H9 (cell line): ENCODE results near the gene RCSD1. TPM values are rescaled to one million over a fixed set of nuclear protein-coding genes. Genes with fewer than 3 reads are reported as not detected.

Experiments
- DNase-seq: peaks from one replicate; pipeline ENCODE4 v3.0.0-alpha.2; 2017
- H2AFZ ChIP-seq: one replicate; pipeline ENCODE4 v1.6.1; 2013; ENCODE audit warnings: mild to moderate bottlenecking, low read length, control low read depth, moderate library complexity
- H2AK5ac ChIP-seq: 2 replicates; pipeline ENCODE4 v1.6.1; 2013; ENCODE audit warnings: low read length, control low read depth, mixed read lengths; ENCODE audit not compliant: insufficient read length
- H2BK120ac ChIP-seq: one replicate; pipeline ENCODE4 v1.6.1; 2013; ENCODE audit warnings: low read depth, mild to moderate bottlenecking, low read length, control low read depth, inconsistent platforms; ENCODE audit not compliant: poor library complexity, severe bottlenecking
- H2BK12ac ChIP-seq: 2 replicates; pipeline ENCODE4 v1.6.1; 2013; ENCODE audit warnings: low read length, control low read depth, mixed read lengths, low read depth; ENCODE audit not compliant: insufficient read length
- H2BK15ac ChIP-seq: 2 replicates; pipeline ENCODE4 v1.6.1; 2013; ENCODE audit warnings: low read depth, low read length, control low read depth
- H2BK20ac ChIP-seq: one replicate; pipeline ENCODE4 v1.6.1; 2013; ENCODE audit warnings: low read depth, mild to moderate bottlenecking, low read length, control low read depth, inconsistent platforms; ENCODE audit not compliant: poor library complexity, severe bottlenecking
- H2BK5ac ChIP-seq: 2 replicates; pipeline ENCODE4 v1.6.1; 2013; ENCODE audit warnings: low read length, control low read depth, mixed read lengths; ENCODE audit not compliant: insufficient read length
- H3K14ac ChIP-seq: 2 replicates; pipeline ENCODE4 v1.6.1; 2013; ENCODE audit warnings: low read length, control low read depth; ENCODE audit not compliant: insufficient read depth
- H3K18ac ChIP-seq: 2 replicates; pipeline ENCODE4 v1.6.1; 2013; ENCODE audit warnings: low read depth, mild to moderate bottlenecking, mixed read lengths, low read length, control low read depth; ENCODE audit not compliant: insufficient read length
- H3K23ac ChIP-seq: 2 replicates; pipeline ENCODE4 v1.6.1; 2013; ENCODE audit warnings: low read length, control low read depth, mixed read lengths, low read depth; ENCODE audit not compliant: insufficient read length
- H3K23me2 ChIP-seq: 2 replicates; pipeline ENCODE4 v1.6.1; 2013; ENCODE audit warnings: low read depth, mild to moderate bottlenecking, mixed read lengths, low read length, control low read depth; ENCODE audit not compliant: insufficient read length, poor library complexity, severe bottlenecking
- H3K27ac ChIP-seq: 2 replicates; pipeline ENCODE4 v1.5.1; 2013; ENCODE audit warnings: low read length, control low read depth, mixed read lengths, low read depth; ENCODE audit not compliant: insufficient read length
- H3K27me3 ChIP-seq: 2 replicates; pipeline ENCODE4 v1.6.1; 2013; ENCODE audit warnings: low read length, control low read depth, inconsistent platforms; ENCODE audit not compliant: insufficient read depth
- H3K4ac ChIP-seq: 2 replicates; pipeline ENCODE4 v1.6.1; 2013; ENCODE audit warnings: low read depth, mild to moderate bottlenecking, control low read depth, inconsistent platforms, low read length, moderate library complexity
- H3K4me1 ChIP-seq: 2 replicates; pipeline ENCODE4 v1.6.1; 2013; ENCODE audit warnings: low read length, control low read depth, inconsistent platforms; ENCODE audit not compliant: insufficient read depth
- H3K4me2 ChIP-seq: 2 replicates; pipeline ENCODE4 v1.6.1; 2013; ENCODE audit warnings: low read length, control low read depth, mixed read lengths; ENCODE audit not compliant: insufficient read length, insufficient read depth
- H3K56ac ChIP-seq: 2 replicates; pipeline ENCODE4 v1.6.1; 2013; ENCODE audit warnings: low read depth, mild to moderate bottlenecking, mixed read lengths, low read length, control low read depth; ENCODE audit not compliant: insufficient read length
- H3K79me1 ChIP-seq: 2 replicates; pipeline ENCODE4 v1.6.1; 2013; ENCODE audit warnings: low read depth, mild to moderate bottlenecking, moderate library complexity, low read length, control low read depth, inconsistent platforms; ENCODE audit not compliant: insufficient read depth, poor library complexity, severe bottlenecking
- H3K79me2 ChIP-seq: 2 replicates; pipeline ENCODE4 v1.6.1; 2013; ENCODE audit warnings: low read length, control low read depth, inconsistent platforms; ENCODE audit not compliant: insufficient read depth
- H3K9ac ChIP-seq: 2 replicates; pipeline ENCODE4 v1.6.1; 2013; ENCODE audit warnings: low read length, control low read depth, mixed read lengths; ENCODE audit not compliant: insufficient read length; ENCODE audit errors: extremely low read depth
- H3K9me3 ChIP-seq: one replicate; pipeline ENCODE4 v1.6.1; 2013; ENCODE audit warnings: low read depth, low read length, inconsistent platforms; ENCODE audit not compliant: control insufficient read depth
- H3T11ph ChIP-seq: one replicate; pipeline ENCODE4 v1.6.1; 2013; ENCODE audit warnings: mild to moderate bottlenecking, low read length, control low read depth, inconsistent platforms
- H4K20me1 ChIP-seq: one replicate; pipeline ENCODE4 v1.6.1; 2013; ENCODE audit not compliant: control insufficient read depth, insufficient read length, insufficient read depth
- H4K5ac ChIP-seq: 2 replicates; pipeline ENCODE4 v1.6.1; 2013; ENCODE audit warnings: low read depth, mild to moderate bottlenecking, mixed read lengths, low read length, control low read depth; ENCODE audit not compliant: insufficient read length
- H4K8ac ChIP-seq: replicated peaks from 2 replicates; pipeline ENCODE4 v1.6.1; 2013; ENCODE audit warnings: low read length, control low read depth, mixed read lengths, low read depth; ENCODE audit not compliant: insufficient read length
- H4K91ac ChIP-seq: 2 replicates; pipeline ENCODE4 v1.6.1; 2013; ENCODE audit warnings: low read depth, mild to moderate bottlenecking, moderate library complexity, mixed read lengths, low read length, control low read depth; ENCODE audit not compliant: insufficient read length
- H3K27ac Mint-ChIP-seq, 3 experiments: 2 replicates in 2 of 3; 3 replicates in 1 of 3; pipeline ENCODE4 v1.8.0; 2020 to 2021; ENCODE audit warnings: mixed read lengths in 3 of 3, mild to moderate bottlenecking in 1 of 3, moderate library complexity in 1 of 3
- H3K27me3 Mint-ChIP-seq: 2 replicates; pipeline ENCODE4 v1.8.0; 2021; ENCODE audit warnings: low read depth, mild to moderate bottlenecking, moderate library complexity, mixed read lengths
- H3K36me3 Mint-ChIP-seq, 3 experiments: 2 replicates in 2 of 3; 3 replicates in 1 of 3; pipeline ENCODE4 v1.8.0; 2020 to 2021; ENCODE audit warnings: low read depth in 3 of 3, mixed read lengths in 3 of 3; ENCODE audit not compliant: insufficient read depth in 1 of 3
- H3K4me1 Mint-ChIP-seq, 2 experiments: 2 replicates each; pipeline ENCODE4 v1.8.0; 2020; ENCODE audit warnings: mixed read lengths in 2 of 2
- H3K4me3 Mint-ChIP-seq, 2 experiments: 2 replicates in 1 of 2; 3 replicates in 1 of 2; pipeline ENCODE4 v1.8.0; 2020 to 2021; ENCODE audit warnings: mild to moderate bottlenecking in 2 of 2, mixed read lengths in 2 of 2, moderate library complexity in 1 of 2
- H3K9me3 Mint-ChIP-seq, 2 experiments: 2 replicates in 1 of 2; 3 replicates in 1 of 2; pipeline ENCODE4 v1.8.0; 2020; ENCODE audit warnings: mild to moderate bottlenecking in 2 of 2, mixed read lengths in 2 of 2, moderate library complexity in 1 of 2
- CTCF ChIP-seq: fragments of 200-600 bp; sonication (generic); conservative IDR thresholded peaks from 3 replicates; pipeline ENCODE4 v1.8.0; 2021; ENCODE audit warnings: antibody characterized with exemption, mild to moderate bottlenecking
- WGBS: extraction: QIAGEN DNeasy Blood & Tissue Kit; methylation state at CpG from one replicate; pipeline ENCODE4 v1.1.7; 2013; ENCODE audit warnings: missing lambda C conversion rate, low lambda C conversion rate, mixed read lengths; ENCODE audit not compliant: insufficient read length; ENCODE audit errors: extremely low coverage; 5-methylcytosine and 5-hydroxymethylcytosine counted together
- total RNA-seq: library from RNA; stranded (reverse); gene quantifications from 2 replicates; pipeline ENCODE4 v1.2.1, GENCODE V29; 2021

The RCSD1 gene
- total RNA-seq, 1 experiment from 2014 or later: 0.13 TPM

DNA sequence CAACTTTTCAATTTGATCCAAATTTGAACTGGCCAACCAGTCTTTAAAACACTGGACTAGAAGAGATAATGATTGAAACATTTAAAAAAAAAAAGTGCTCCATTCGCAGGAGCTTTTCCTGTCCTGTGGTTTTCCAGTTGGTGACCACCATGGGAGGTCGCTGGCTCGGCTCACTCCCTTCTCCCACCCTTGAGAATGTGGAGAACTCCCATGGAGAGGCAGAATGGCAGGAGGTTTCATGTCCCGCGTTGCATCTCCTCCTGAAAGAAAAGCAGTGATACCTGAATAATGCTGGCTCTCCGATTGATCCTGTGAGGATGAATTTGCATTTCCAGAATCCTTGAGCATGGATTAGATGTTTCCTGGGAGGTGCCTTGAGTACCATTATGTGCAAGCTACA is 75.2 kb downstream of the RCSD1 start:
- no peak for TF ChIP-seq CTCF
- Histone ChIP-seq H3K4ac (no peak overlapping the region), H2BK20ac (no peak overlapping the region), H3K4me1 (peaks cover 9% of the 10 kb centered on the region), H3K79me2 (no peaks in the 10 kb centered on the region), H3K27me3 (no peaks in the 10 kb centered on the region), H3K23ac (no peak overlapping the region), H3K14ac (no peak overlapping the region), H4K5ac (no peak overlapping the region), H3K56ac (no peak overlapping the region), H2BK12ac (no peak overlapping the region), H2BK15ac (no peak overlapping the region), H3K23me2 (no peaks in the 10 kb centered on the region), H3T11ph (no peak overlapping the region), H3K18ac (no peak overlapping the region), H4K91ac (no peak overlapping the region), H2BK120ac (no peak overlapping the region), H4K20me1 (no peaks in the 10 kb centered on the region), H3K79me1 (no peaks in the 10 kb centered on the region), H4K8ac (no peak overlapping the region), H3K9ac (no peak overlapping the region), H3K9me3 (no peaks in the 10 kb centered on the region), H2AFZ (no peak overlapping the region), H2AK5ac (no peak overlapping the region), H3K27ac (no peak overlapping the region), H3K4me2 (peak overlapping the region; percentile 36), H2BK5ac (no peak overlapping the region)
- Mint-ChIP-seq H3K27ac (peak overlapping the region; percentile 37 to 81 (median 58); a peak in 4 of 7 replicates), H3K9me3 (no peaks in the 10 kb centered on the region; a peak in 1 of 5 replicates), H3K27me3 (peaks cover 11% of the 10 kb centered on the region), H3K4me3 (peak overlapping the region; percentile 24 to 47; a peak in 2 of 5 replicates), H3K4me1 (peaks cover 61 to 70% of the 10 kb centered on the region in 2 experiments), H3K36me3 (no peaks in the 10 kb centered on the region)
- no CpG with 5 or more reads among the region's 6 CpGs for WGBS
- peak; percentile 51 for DNase-seq
